Fibroblast of mammary gland (primary cell): ENCODE results near the gene MYL1.

ENCODE experiments used
- DNase-seq: peaks from one replicate; pipeline ENCODE4 v3.0.0-alpha.2; 2010; ENCODE audit warnings: low read depth
- H3K4me3 ChIP-seq: 2 replicates; pipeline ENCODE4 v1.5.1; 2011; ENCODE audit warnings: low read depth, mild to moderate bottlenecking, low read length, moderate library complexity; ENCODE audit not compliant: control insufficient read depth
- CTCF ChIP-seq: conservative IDR thresholded peaks from 2 replicates; pipeline ENCODE4 v1.5.1; 2011; ENCODE audit warnings: low read depth, low read length, inconsistent platforms; ENCODE audit not compliant: control insufficient read depth, insufficient read depth

The MYL1 gene

GRCh38 chr2:210324906-210325305, 9.9 kb upstream of the MYL1 start:
- no peak for TF ChIP-seq CTCF
- DNase-seq, result no peak
- H3K4me3 ChIP-seq, result no peak overlapping the region

DNA sequence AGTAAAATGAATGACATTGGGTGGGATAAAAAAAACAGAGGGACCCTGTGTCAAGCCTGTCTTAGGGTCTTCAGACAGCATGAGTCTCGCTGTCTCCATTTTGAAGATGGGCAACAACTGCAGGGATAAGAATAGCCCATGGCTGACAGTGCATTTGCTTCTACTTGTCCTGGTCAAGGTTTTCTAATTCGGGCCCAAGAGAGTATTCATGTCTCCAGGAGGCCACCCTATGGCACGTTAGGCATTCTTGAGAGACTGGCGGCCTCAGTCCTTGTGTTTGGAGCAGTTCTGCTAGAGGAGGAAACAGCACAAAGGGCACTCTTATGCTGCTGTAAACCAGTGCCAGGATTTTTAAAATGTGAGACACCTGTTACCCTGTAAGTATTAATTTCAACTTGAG, 9.5 kb upstream of the MYL1 start:
- DNase-seq, result no peak
- no peak overlapping the region for H3K4me3 ChIP-seq
- no peak for TF ChIP-seq CTCF

GRCh38 chr2:210323003-210323402, 8.0 kb upstream of the MYL1 start:
- no peak for DNase-seq

GRCh38 chr2:210318891-210319290, 3.9 kb upstream of the MYL1 start:
- no peak for DNase-seq
- no peak for TF ChIP-seq CTCF
- no peak overlapping the region for H3K4me3 ChIP-seq

More at GRCh38 chr2:210323003-210323402, 8.0 kb upstream of the MYL1 start:
- no peak for TF ChIP-seq CTCF
- no peak overlapping the region for H3K4me3 ChIP-seq

DNA sequence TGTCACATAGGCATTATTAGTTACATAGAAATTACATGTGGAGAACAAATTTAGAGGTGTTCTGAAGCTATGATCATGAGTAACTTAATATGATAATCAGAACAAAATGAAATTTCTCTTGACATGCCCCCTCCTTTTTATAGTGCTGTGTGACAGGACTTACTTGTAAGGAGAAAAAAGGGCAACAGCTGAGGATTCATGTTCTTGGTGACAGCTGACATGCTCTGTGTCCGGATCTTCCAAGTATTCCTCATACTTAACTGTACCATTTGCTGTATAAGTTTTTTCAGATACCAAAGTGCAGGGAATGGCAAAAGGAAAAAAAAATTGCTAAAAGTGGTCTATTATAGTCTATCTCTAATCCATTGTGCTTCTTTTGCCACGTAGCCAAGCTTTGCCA, 3.5 kb upstream of the MYL1 start:
- no peak overlapping the region for H3K4me3 ChIP-seq
- TF ChIP-seq CTCF, result no peak
- no peak for DNase-seq

DNA sequence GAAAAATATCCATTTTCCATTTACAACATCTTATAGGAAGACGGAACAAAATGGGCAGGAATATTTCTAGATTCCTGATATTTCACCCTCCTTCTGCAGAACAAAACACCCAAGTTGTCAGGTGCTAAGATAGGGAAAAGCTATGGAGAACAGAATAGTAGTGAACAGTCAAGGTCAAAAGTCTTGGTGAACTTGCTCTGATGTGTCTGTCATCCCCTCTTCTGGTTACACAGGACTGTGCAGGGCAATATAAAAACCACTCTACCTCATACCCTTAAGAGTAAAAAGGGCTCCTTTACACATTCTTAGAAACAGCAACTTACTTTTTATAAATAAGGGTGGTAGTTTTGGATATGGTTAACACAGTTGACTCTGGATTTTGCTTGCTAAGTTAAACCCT, 4.4 kb downstream of the MYL1 start:
- H3K4me3 ChIP-seq, result no peak overlapping the region
- no peak for TF ChIP-seq CTCF
- no peak for DNase-seq

GRCh38 chr2:210309548-210310233, 5.3 kb downstream of the MYL1 start:
- TF ChIP-seq CTCF, result no peak
- no peak for DNase-seq

More at GRCh38 chr2:210309548-210310233, 5.3 kb downstream of the MYL1 start:
- no peak overlapping the region for H3K4me3 ChIP-seq
